BLaER1 treated with 17β-estradiol and CSF1 and Interleukin-3, amounts not matched to agents 10 nM and 100 nM (cell line): ENCODE data around the gene PDPK1.
"Not testable (repeated sequence)": the region's sequence is repeated elsewhere in the genome, so short reads cannot be mapped to it uniquely, and the experiment has no call there.

ENCODE experiments used
- H3K27ac ChIP-seq, 11 experiments: shearing (Covaris generic); formaldehyde crosslinking; 2 replicates each; pipeline ENCODE4 v1.8.1; 2022
- H3K27me3 ChIP-seq, 11 experiments: shearing (Covaris generic); formaldehyde crosslinking; 2 replicates each; pipeline ENCODE4 v1.8.1; 2022
- H3K36me3 ChIP-seq, 11 experiments: shearing (Covaris generic); formaldehyde crosslinking; 2 replicates each; pipeline ENCODE4 v1.8.1; 2022
- H3K4me1 ChIP-seq, 10 experiments: shearing (Covaris generic); formaldehyde crosslinking; 2 replicates each; pipeline ENCODE4 v1.8.1; 2022
- H3K4me2 ChIP-seq, 11 experiments: shearing (Covaris generic); formaldehyde crosslinking; 2 replicates each; pipeline ENCODE4 v1.8.1; 2022
- H3K4me3 ChIP-seq, 10 experiments: shearing (Covaris generic); formaldehyde crosslinking; 2 replicates each; pipeline ENCODE4 v1.8.1; 2022
- H3K9ac ChIP-seq, 11 experiments: shearing (Covaris generic); formaldehyde crosslinking; 2 replicates each; pipeline ENCODE4 v1.8.1; 2022
- H3K9me3 ChIP-seq, 11 experiments: shearing (Covaris generic); formaldehyde crosslinking; replicated peaks in 1 of 11; 2 replicates each; pipeline ENCODE4 v1.8.1; 2022
- H4K20me1 ChIP-seq, 11 experiments: shearing (Covaris generic); formaldehyde crosslinking; 2 replicates each; pipeline ENCODE4 v1.8.1; 2022
- Cebpa-rat ChIP-seq, 11 experiments: shearing (Covaris generic); IDR thresholded peaks; 2 replicates each; pipeline ENCODE4 v1.8.1; 2022

Gene PDPK1

DNA sequence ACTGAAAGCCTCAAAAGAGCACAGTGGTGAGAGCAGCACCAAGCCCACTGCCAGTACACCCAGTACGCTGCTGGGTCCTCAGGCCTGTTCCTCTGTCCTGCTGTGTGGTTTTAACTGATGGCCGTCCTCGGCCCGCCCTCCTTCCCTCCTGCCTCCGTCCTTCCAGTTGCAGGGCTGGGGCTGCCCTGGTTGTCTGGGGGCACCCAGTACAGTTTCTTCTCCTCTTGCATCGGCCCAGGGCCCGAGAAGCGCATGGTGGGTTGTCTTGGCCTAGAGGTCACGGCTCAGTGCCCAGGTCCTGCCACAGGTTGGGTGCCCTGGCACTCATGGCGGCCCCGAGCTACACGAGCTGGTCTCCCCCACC lies 73.7 kb downstream of the PDPK1 start:
- no peak overlapping the region for H3K4me2 ChIP-seq
- no peaks in the 10 kb centered on the region for H3K27me3 ChIP-seq
- no peaks in the 10 kb centered on the region for H3K9me3 ChIP-seq
- no peak for TF ChIP-seq Cebpa-rat (IDR thresholded peaks at IDR 0.05)
- H4K20me1 ChIP-seq = peaks cover 19 to 44% (median 37%) of the 10 kb centered on the region in 11 experiments
- peaks cover 11 to 22% (median 18%) of the 10 kb centered on the region in 10 experiments for H3K4me1 ChIP-seq
- no peak overlapping the region for H3K27ac ChIP-seq
- no peak overlapping the region; a peak in 1 of 22 replicates for H3K9ac ChIP-seq
- no peak overlapping the region for H3K4me3 ChIP-seq
- H3K36me3 ChIP-seq = peaks cover 24 to 29% (median 27%) of the 10 kb centered on the region in 11 experiments

DNA sequence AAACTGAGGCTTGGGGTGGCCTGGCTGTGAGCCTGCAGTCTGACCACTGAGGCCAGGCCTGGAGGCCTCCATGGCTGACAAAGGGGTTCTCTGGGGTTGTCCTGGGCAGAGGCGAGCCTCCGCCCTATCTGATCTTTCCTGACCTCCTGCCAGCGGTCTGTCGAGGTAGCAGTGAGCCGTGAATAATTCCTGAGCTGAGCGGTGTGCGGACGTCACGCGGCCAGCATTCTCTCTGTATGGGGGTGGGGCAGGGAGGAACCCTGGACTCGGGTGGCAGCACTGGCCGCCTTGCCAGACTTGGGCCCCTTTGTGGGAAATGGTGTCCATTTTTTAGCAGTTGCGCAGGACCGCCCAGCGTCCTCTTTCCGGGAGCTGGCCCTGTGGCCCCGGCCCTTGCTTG lies 74.1 kb downstream of the PDPK1 start:
- Histone ChIP-seq H3K36me3 (peaks cover 24 to 29% (median 27%) of the 10 kb centered on the region in 11 experiments), H4K20me1 (peaks cover 19 to 44% (median 37%) of the 10 kb centered on the region in 11 experiments), H3K4me1 (peaks cover 11 to 22% (median 18%) of the 10 kb centered on the region in 10 experiments)
- not testable (repeated sequence) for H3K4me3 ChIP-seq, H3K9ac ChIP-seq, H3K27ac ChIP-seq, H3K27me3 ChIP-seq, H3K4me2 ChIP-seq, H3K9me3 ChIP-seq

DNA sequence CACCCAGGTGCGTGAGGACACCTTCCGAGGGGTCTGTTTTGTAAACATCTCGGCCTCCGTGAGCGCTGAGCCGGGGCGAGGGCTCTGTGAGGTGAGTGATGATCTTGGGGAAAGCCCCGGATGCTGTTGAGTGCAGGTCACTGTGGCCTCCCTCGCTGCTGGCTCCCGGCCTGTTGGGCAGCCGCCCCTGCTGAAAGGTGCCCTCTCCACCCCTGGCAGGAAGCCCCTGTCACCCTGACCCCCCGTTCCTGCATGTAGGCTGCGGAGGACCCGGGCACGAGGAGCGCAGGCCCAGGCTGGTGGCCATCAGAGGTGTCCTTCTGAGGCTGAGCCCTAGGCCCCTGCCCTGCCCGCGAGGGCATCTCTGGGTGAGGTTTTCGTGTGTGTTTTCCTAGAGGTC lies 75.4 kb downstream of the PDPK1 start:
- H3K4me3 ChIP-seq, H3K27ac ChIP-seq, H3K27me3 ChIP-seq, H3K4me2 ChIP-seq, H3K9ac ChIP-seq, H3K9me3 ChIP-seq: not testable (repeated sequence)
- peaks cover under 1 to 12% (median 8%) of the 10 kb centered on the region in 10 experiments for H3K4me1 ChIP-seq
- peaks cover 24 to 29% (median 27%) of the 10 kb centered on the region in 11 experiments for H3K36me3 ChIP-seq
- peaks cover 10 to 34% (median 28%) of the 10 kb centered on the region in 11 experiments for H4K20me1 ChIP-seq

- Histone ChIP-seq H3K4me1 (peaks cover 0 to 9% (median 5%) of the 10 kb centered on the region in 10 experiments; a peak in 8 of 20 replicates), H3K4me2 (no peak overlapping the region), H3K9me3 (no peaks in the 10 kb centered on the region), H3K36me3 (peaks cover 24 to 27% (median 25%) of the 10 kb centered on the region in 11 experiments), H3K27ac (no peak overlapping the region), H3K4me3 (no peak overlapping the region), H3K9ac (no peak overlapping the region), H3K27me3 (no peaks in the 10 kb centered on the region), H4K20me1 (peaks cover 8 to 29% (median 25%) of the 10 kb centered on the region in 11 experiments)
- TF ChIP-seq Cebpa-rat (IDR thresholded peaks at IDR 0.05) = no peak
Observed at GRCh38 chr16:2614761-2615191, 77.0 kb downstream of the PDPK1 start.

GRCh38 chr16:2618964-2619363 lies 81.1 kb downstream of the PDPK1 start:
- not testable (repeated sequence) for H3K9me3 ChIP-seq, H4K20me1 ChIP-seq, H3K4me1 ChIP-seq, H3K4me3 ChIP-seq, H3K27me3 ChIP-seq, H3K27ac ChIP-seq, H3K36me3 ChIP-seq, H3K4me2 ChIP-seq, H3K9ac ChIP-seq

GRCh38 chr16:2619628-2620027 lies 81.8 kb downstream of the PDPK1 start:
- H3K27ac ChIP-seq, H3K4me2 ChIP-seq, H3K36me3 ChIP-seq, H3K27me3 ChIP-seq, H3K4me1 ChIP-seq, H3K4me3 ChIP-seq, H3K9ac ChIP-seq, H3K9me3 ChIP-seq, H4K20me1 ChIP-seq: not testable (repeated sequence)

GRCh38 chr16:2620870-2621269 lies 83.0 kb downstream of the PDPK1 start:
- not testable (repeated sequence) for H3K9ac ChIP-seq, H3K4me1 ChIP-seq, H3K27ac ChIP-seq, H3K4me2 ChIP-seq, H3K4me3 ChIP-seq, H3K27me3 ChIP-seq, H3K9me3 ChIP-seq, H3K36me3 ChIP-seq, H4K20me1 ChIP-seq

DNA sequence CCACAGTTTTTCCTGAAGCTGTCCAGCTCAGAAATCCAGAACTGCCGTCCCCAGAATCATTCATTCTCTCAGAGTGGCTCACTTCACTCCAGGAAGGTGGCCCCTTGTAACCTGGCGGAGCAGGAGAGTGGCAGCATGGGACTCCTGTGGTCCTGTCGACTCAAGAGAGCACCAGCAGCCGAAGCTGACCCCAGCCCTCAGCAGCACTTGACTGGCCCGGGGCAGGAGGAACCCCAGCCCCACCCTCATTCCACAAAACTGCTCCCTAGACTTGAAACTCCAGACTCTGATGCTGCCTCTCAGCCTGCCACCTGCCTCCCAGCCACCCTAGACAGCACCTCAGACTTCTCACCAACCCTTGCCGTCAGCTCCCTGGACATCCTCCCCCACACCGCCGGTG lies 83.6 kb downstream of the PDPK1 start:
- not testable (repeated sequence) for H3K9ac ChIP-seq, H3K4me3 ChIP-seq, H3K9me3 ChIP-seq, H3K4me2 ChIP-seq, H3K36me3 ChIP-seq, H4K20me1 ChIP-seq, H3K27ac ChIP-seq, H3K27me3 ChIP-seq, H3K4me1 ChIP-seq

GRCh38 chr16:2627075-2627474 lies 89.3 kb downstream of the PDPK1 start:
- H3K36me3 ChIP-seq, H3K4me1 ChIP-seq: not testable (repeated sequence)

DNA sequence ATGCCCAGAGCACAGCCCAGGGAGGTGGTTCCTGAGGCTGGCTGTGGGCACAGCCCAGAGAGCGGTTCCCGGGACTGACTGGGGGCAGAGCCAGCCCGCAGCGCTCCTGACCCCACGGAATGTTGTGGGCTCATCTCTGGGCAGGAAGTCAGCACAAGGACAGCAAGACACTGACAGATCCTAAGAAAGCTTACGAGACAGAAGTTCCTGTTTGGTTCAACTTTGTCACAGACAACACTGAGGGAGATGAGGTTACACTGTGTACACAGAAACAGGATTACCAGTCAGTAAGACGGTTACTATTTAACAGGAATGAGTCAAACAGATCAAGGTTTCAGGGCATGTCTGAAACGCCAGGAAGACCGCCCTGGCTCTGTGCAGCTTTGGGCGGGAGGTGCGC lies 93.4 kb downstream of the PDPK1 start:
- H3K9me3 ChIP-seq = not testable (repeated sequence)

More at GRCh38 chr16:2627075-2627474, 89.3 kb downstream of the PDPK1 start:
- H3K4me2 ChIP-seq, H3K27ac ChIP-seq, H3K27me3 ChIP-seq, H4K20me1 ChIP-seq, H3K9me3 ChIP-seq, H3K9ac ChIP-seq, H3K4me3 ChIP-seq: not testable (repeated sequence)

GRCh38 chr16:2632291-2632690 lies 94.5 kb downstream of the PDPK1 start:
- H3K27ac ChIP-seq, H3K4me2 ChIP-seq, H3K27me3 ChIP-seq, H3K4me3 ChIP-seq, H3K36me3 ChIP-seq, H3K9ac ChIP-seq, H4K20me1 ChIP-seq, H3K9me3 ChIP-seq, H3K4me1 ChIP-seq: not testable (repeated sequence)

More for the DNA sequence above, 93.4 kb downstream of the PDPK1 start:
- not testable (repeated sequence) for H3K4me2 ChIP-seq, H3K27me3 ChIP-seq, H3K36me3 ChIP-seq, H3K4me1 ChIP-seq, H3K4me3 ChIP-seq, H4K20me1 ChIP-seq, H3K27ac ChIP-seq, H3K9ac ChIP-seq

- peak overlapping the region in 2 of 11 experiments; percentile 51 to 56; a peak in 4 of 22 replicates for H3K27ac ChIP-seq
- not testable (repeated sequence) for H3K4me1 ChIP-seq, H3K9me3 ChIP-seq, H3K4me2 ChIP-seq, H3K27me3 ChIP-seq, H3K9ac ChIP-seq, H4K20me1 ChIP-seq, H3K4me3 ChIP-seq, H3K36me3 ChIP-seq
Observed at GRCh38 chr16:2639071-2639721, 101.4 kb downstream of the PDPK1 start.

GRCh38 chr16:2639722-2640072 lies 101.9 kb downstream of the PDPK1 start:
- not testable (repeated sequence) for H3K9ac ChIP-seq, H3K4me1 ChIP-seq, H3K4me2 ChIP-seq, H3K9me3 ChIP-seq, H3K4me3 ChIP-seq, H3K36me3 ChIP-seq, H4K20me1 ChIP-seq, H3K27me3 ChIP-seq
- peak overlapping the region in 4 of 11 experiments; percentile 35 to 56 (median 46); a peak in 6 of 22 replicates for H3K27ac ChIP-seq

DNA sequence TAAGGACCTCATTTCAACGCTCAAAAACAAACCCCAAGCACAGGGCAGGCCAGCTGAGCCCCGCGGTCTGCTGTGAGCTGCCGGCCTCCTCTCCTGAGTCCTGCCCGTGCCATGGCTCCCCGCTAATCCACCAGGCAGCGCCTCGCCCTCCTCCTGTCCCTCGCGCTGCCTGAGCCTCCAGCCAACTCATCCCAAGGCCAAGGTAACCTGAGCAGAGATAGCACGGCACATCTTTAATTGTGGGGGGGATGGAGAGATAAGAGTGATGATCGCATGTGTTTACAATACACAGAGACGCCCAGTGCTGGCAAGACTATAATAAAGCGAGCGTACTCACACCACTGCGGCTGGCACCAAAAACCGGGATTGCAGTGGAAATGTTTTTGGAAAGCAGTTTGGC lies 104.7 kb downstream of the PDPK1 start:
- not testable (repeated sequence) for H3K27ac ChIP-seq, H3K36me3 ChIP-seq, H3K4me2 ChIP-seq, H4K20me1 ChIP-seq, H3K27me3 ChIP-seq, H3K4me1 ChIP-seq, H3K9ac ChIP-seq, H3K4me3 ChIP-seq, H3K9me3 ChIP-seq
